Measurements from ENCODE around the gene DCLRE1B. TPM values are rescaled to one million over a fixed set of nuclear protein-coding genes. Genes with fewer than 3 reads are reported as not detected.

The DCLRE1B gene
- total and polyA plus RNA-seq, 9 of the 15 experiments (the other 6 are each of a cell fraction or from before 2014, with no cell fraction given): 10.6 to 28.8 (median 17.2) TPM

GRCh38 chr1:113950908-113951307, 45.8 kb downstream of the DCLRE1B start (continued):
- TF ChIP-seq TEAD4 (IDR thresholded peaks at IDR 0.05; ENCODE audit: low read length): no peak
- TF ChIP-seq TEAD4 (CRISPR knock-in tag; IDR thresholded peaks at IDR 0.05; ENCODE audit: borderline replicate concordance): no peak
- TF ChIP-seq CREB1 (IDR thresholded peaks at IDR 0.05): no peak
- TF ChIP-seq CREB1 (CRISPR knock-in tag; IDR thresholded peaks at IDR 0.05): no peak
- TF ChIP-seq ZNF512 (tag; IDR thresholded peaks at IDR 0.05): no peak
- no peak for TF ChIP-seq KDM4B (IDR thresholded peaks at IDR 0.05; ENCODE audit: borderline replicate concordance in 2 of 2, low read depth in 1 of 2)
- TF ChIP-seq GTF3C2 (IDR thresholded peaks at IDR 0.05; ENCODE audit: borderline replicate concordance, extremely low read depth, insufficient read length): no peak
- TF ChIP-seq RCOR1 (IDR thresholded peaks at IDR 0.05; ENCODE audit: borderline replicate concordance in 1 of 2, low read depth in 2 of 2, low read length in 2 of 2): no peak
- TF ChIP-seq HBP1 (CRISPR knock-in tag; IDR thresholded peaks at IDR 0.05): no peak
- TF ChIP-seq PML (IDR thresholded peaks at IDR 0.05; ENCODE audit: low read length): no peak
- no peak for TF ChIP-seq E2F6 (IDR thresholded peaks at IDR 0.05; ENCODE audit: borderline replicate concordance in 1 of 2, extremely low read depth in 1 of 2, insufficient read depth in 1 of 2, insufficient read length in 1 of 2, low read depth in 1 of 2, low read length in 1 of 2, poor library complexity in 1 of 2, severe bottlenecking in 1 of 2)
- TF ChIP-seq ZNF507 (tag; conservative IDR thresholded peaks at IDR 0.05): no peak
- TF ChIP-seq ZNF316 (IDR thresholded peaks at IDR 0.05): peak; percentile 43
- TF ChIP-seq DDX20 (tag; IDR thresholded peaks at IDR 0.05; ENCODE audit: low read depth): no peak
- TF ChIP-seq ZNF133 (CRISPR knock-in tag; IDR thresholded peaks at IDR 0.05): no peak
- TF ChIP-seq ZBTB33 (CRISPR knock-in tag; IDR thresholded peaks at IDR 0.05): no peak

Data from K562 (cell line).